Testis (tissue), 3 donors: ENCODE data around the gene CERT1. TPM values are rescaled to one million over a fixed set of nuclear protein-coding genes. Genes with fewer than 3 reads are reported as not detected.

Source experiments
- DNase-seq: peaks from one replicate; pipeline ENCODE4 v3.0.0-alpha.2; 2019
- H3K27ac ChIP-seq, 2 donors: fragments of 200-600 bp; sonication (generic); one replicate each; pipeline ENCODE4 v1.5.1; 2019
- H3K27me3 ChIP-seq: fragments of 200-600 bp; sonication (generic); one replicate; pipeline ENCODE4 v1.5.1; 2019
- H3K36me3 ChIP-seq: fragments of 200-600 bp; sonication (generic); one replicate; pipeline ENCODE4 v1.5.1; 2017; ENCODE audit warnings: low read depth; ENCODE audit errors: missing control alignments
- H3K4me1 ChIP-seq: fragments of 200-600 bp; sonication (generic); one replicate; pipeline ENCODE4 v1.5.1; 2019
- H3K4me3 ChIP-seq, 2 donors: fragments of 200-600 bp; sonication (generic); one replicate each; pipeline ENCODE4 v1.5.1; 2017 to 2019
- H3K9me3 ChIP-seq: fragments of 200-600 bp; sonication (generic); one replicate; pipeline ENCODE4 v1.5.1; 2017
- CTCF ChIP-seq, 3 experiments: fragments of 450-650 bp in 2 of 3; fragments of 200-600 bp in 1 of 3; sonication (generic) in 1 of 3; IDR thresholded peaks; one replicate each; pipeline ENCODE4 v1.5.1; 2016 to 2019; ENCODE audit warnings: antibody characterized with exemption in 3 of 3, mild to moderate bottlenecking in 2 of 3, moderate library complexity in 1 of 3
- POLR2A ChIP-seq: fragments of 450-650 bp; IDR thresholded peaks from one replicate; pipeline ENCODE4 v1.6.1; 2017; ENCODE audit warnings: antibody characterized with exemption, mild to moderate bottlenecking, moderate library complexity
- WGBS, 2 donors: methylation state at CpG; one replicate each; pipeline ENCODE4 v1.1.5; 2018; 5-methylcytosine and 5-hydroxymethylcytosine counted together
- intact Hi-C: fragments of 100-400 bp; cut with DNase I; formaldehyde crosslinking; loops from one replicate; pipeline ENCODE4 v1.15.1; 2023; ENCODE audit warnings: low total_unique reads
- polyA plus RNA-seq: library from polyadenylated mRNA; stranded (reverse); fragments of 350-450 nt; fragmentation: Illumina TruSeq; extraction: RNeasy Lipid Tissue Mini Kit (QIAGEN cat#74804); gene quantifications from one replicate; pipeline ENCODE4 v1.2.3, GENCODE V29; 2014; ENCODE audit warnings: low read depth, low replicate concordance; ENCODE audit not compliant: insufficient read depth
- total RNA-seq, 2 donors: library from RNA; depleted of rRNA; stranded (reverse); fragments of >200 nt; gene quantifications; one replicate each; pipeline ENCODE4 v1.2.3, GENCODE V29; 2016

CERT1 gene
- total and polyA plus RNA-seq, 3 donors from 2014 or later: 45.0 to 61.3 (median 51.3) TPM

GRCh38 chr5:75484605-75485004 lies 26.8 kb downstream of the CERT1 start:
- WGBS, 2 donors: 81 to 91% methylated on average over 1 of the region's 1 CpG
- no peaks in the 10 kb centered on the region for H3K4me1 ChIP-seq
- H3K4me3 ChIP-seq: no peak overlapping the region
- intact Hi-C loops: no loop called here
- DNase-seq: no peak
- TF ChIP-seq CTCF (IDR thresholded peaks at IDR 0.05): no peak
- no peak for TF ChIP-seq POLR2A
- H3K9me3 ChIP-seq: no peaks in the 10 kb centered on the region
- no peak overlapping the region for H3K27ac ChIP-seq
- H3K36me3 ChIP-seq: no peaks in the 10 kb centered on the region
- H3K27me3 ChIP-seq: no peaks in the 10 kb centered on the region

- H3K27ac ChIP-seq: no peak overlapping the region
- no peaks in the 10 kb centered on the region for H3K27me3 ChIP-seq
- intact Hi-C loops: no loop called here
- H3K36me3 ChIP-seq: no peaks in the 10 kb centered on the region
- TF ChIP-seq CTCF (IDR thresholded peaks at IDR 0.05): no peak
- no peak for TF ChIP-seq POLR2A
- H3K4me1 ChIP-seq: no peaks in the 10 kb centered on the region
- H3K9me3 ChIP-seq: no peaks in the 10 kb centered on the region
- H3K4me3 ChIP-seq: no peak overlapping the region
- 96 to 100% methylated on average over 3 of the region's 3 CpGs for WGBS, 2 donors
- DNase-seq: no peak
Measured at GRCh38 chr5:75482482-75482881, 28.9 kb downstream of the CERT1 start.

GRCh38 chr5:75481024-75481423 lies 30.4 kb downstream of the CERT1 start:
- intact Hi-C loops: no loop called here
- Histone ChIP-seq H3K36me3 (no peaks in the 10 kb centered on the region), H3K9me3 (no peaks in the 10 kb centered on the region), H3K27ac (no peak overlapping the region), H3K27me3 (no peaks in the 10 kb centered on the region), H3K4me1 (no peaks in the 10 kb centered on the region), H3K4me3 (no peak overlapping the region)
- 96 to 97% methylated on average over 4 of the region's 4 CpGs for WGBS, 2 donors
- DNase-seq: no peak
- no peak for TF ChIP-seq POLR2A

DNA sequence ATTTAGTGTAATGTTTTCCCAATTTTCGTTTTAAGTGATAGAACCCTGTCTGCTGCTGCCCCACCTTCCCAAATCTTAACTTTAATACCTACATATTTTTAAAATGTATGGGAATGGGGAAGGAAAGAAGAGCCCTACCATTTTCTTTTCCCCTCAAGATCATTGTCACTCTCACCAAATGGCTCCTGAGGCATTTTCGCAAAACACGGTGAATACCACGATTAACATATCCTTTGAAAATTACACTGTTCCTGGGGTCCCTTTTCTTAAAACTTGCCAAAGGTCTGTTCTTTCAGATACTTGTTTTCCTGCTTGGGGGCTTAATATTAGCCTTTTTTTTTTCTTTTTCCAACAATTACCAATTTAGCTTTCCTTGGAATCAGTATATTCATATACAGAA lies 36.1 kb downstream of the CERT1 start:
- intact Hi-C loops: no loop called here
- TF ChIP-seq POLR2A: no peak
- TF ChIP-seq CTCF (IDR thresholded peaks at IDR 0.05): no peak
- Histone ChIP-seq H3K9me3 (no peaks in the 10 kb centered on the region), H3K4me1 (no peaks in the 10 kb centered on the region), H3K36me3 (no peaks in the 10 kb centered on the region), H3K27me3 (no peaks in the 10 kb centered on the region), H3K27ac (no peak overlapping the region), H3K4me3 (no peak overlapping the region)
- 80 to 89% methylated on average over 4 of the region's 4 CpGs for WGBS, 2 donors
- DNase-seq: no peak

GRCh38 chr5:75473463-75473862 lies 38.0 kb downstream of the CERT1 start:
- Histone ChIP-seq H3K4me1 (no peaks in the 10 kb centered on the region), H3K4me3 (no peak overlapping the region), H3K27me3 (no peaks in the 10 kb centered on the region), H3K9me3 (no peaks in the 10 kb centered on the region), H3K27ac (no peak overlapping the region), H3K36me3 (no peaks in the 10 kb centered on the region)
- intact Hi-C loops: no loop called here
- 75 to 81% methylated on average over 2 of the region's 2 CpGs for WGBS, 2 donors
- TF ChIP-seq CTCF (IDR thresholded peaks at IDR 0.05): no peak
- no peak for DNase-seq
